Measurements from ENCODE around the gene ENO3.
"Not testable (repeated sequence)": the region's sequence is repeated elsewhere in the genome, so short reads cannot be mapped to it uniquely, and the experiment has no call there.

Gene ENO3

GRCh38 chr17:4950746-4951204 is at the start of gene ENO3:
Gene ENO3, plus strand, starts transcription at chr17:4951119. Its CDS starts 711 bp downstream, at chr17:4951830.
- no peak for DNase-seq

- no peak for DNase-seq
These were observed 49.1 kb upstream of the ENO3 start for GRCh38 chr17:4901648-4902344.

- no peak for DNase-seq
These were observed 48.4 kb upstream of the ENO3 start for GRCh38 chr17:4902540-4902939.

GRCh38 chr17:4903051-4903818 is 47.7 kb upstream of the ENO3 start, which contains the start of gene CHRNE:
Gene CHRNE, minus strand, starts transcription at chr17:4903098. Its CDS starts 35 bp downstream, at chr17:4903063.
- peak; percentile 60 for DNase-seq

- DNase-seq, result not testable (repeated sequence)
These were observed 44.3 kb upstream of the ENO3 start for GRCh38 chr17:4906642-4907041.

GRCh38 chr17:4908301-4908700 is 42.6 kb upstream of the ENO3 start:
- DNase-seq, result no peak

- DNase-seq, result peak; percentile 84
These were observed 42.0 kb upstream of the ENO3 start for GRCh38 chr17:4908711-4909496.

- no peak for DNase-seq
These were observed 36.9 kb upstream of the ENO3 start for GRCh38 chr17:4913994-4914393.

GRCh38 chr17:4914551-4914950 is 36.4 kb upstream of the ENO3 start:
- not testable (repeated sequence) for DNase-seq

GRCh38 chr17:4919511-4920047 is 31.3 kb upstream of the ENO3 start:
- DNase-seq, result no peak

- no peak for DNase-seq
These were observed 30.4 kb upstream of the ENO3 start for GRCh38 chr17:4920351-4921048.

- DNase-seq, result no peak
These were observed 29.6 kb upstream of the ENO3 start for GRCh38 chr17:4921320-4921719.

- DNase-seq, result not testable (repeated sequence)
These were observed 24.2 kb upstream of the ENO3 start for GRCh38 chr17:4926577-4927335.

- no peak for DNase-seq
These were observed 22.0 kb upstream of the ENO3 start for GRCh38 chr17:4928881-4929280.

- no peak for DNase-seq
These were observed 19.0 kb upstream of the ENO3 start, which contains the start of gene GP1BA for GRCh38 chr17:4931963-4932362. Gene GP1BA, plus strand, starts transcription at chr17:4932277. Its CDS starts 328 bp downstream, at chr17:4932605.

GRCh38 chr17:4932756-4933155 is 18.2 kb upstream of the ENO3 start:
- no peak for DNase-seq

GRCh38 chr17:4933646-4934045 is 17.3 kb upstream of the ENO3 start:
- no peak for DNase-seq

GRCh38 chr17:4934173-4934979 is 16.5 kb upstream of the ENO3 start:
- DNase-seq, result peak; percentile 31

- DNase-seq, result no peak
These were observed 15.3 kb upstream of the ENO3 start for GRCh38 chr17:4935650-4936049.

GRCh38 chr17:4936436-4936835 is 14.5 kb upstream of the ENO3 start:
- no peak for DNase-seq

- no peak for DNase-seq
These were observed 13.4 kb upstream of the ENO3 start for GRCh38 chr17:4937553-4937952.
